ENCODE measurements around the gene CHST11. TPM values are rescaled to one million over a fixed set of nuclear protein-coding genes. Genes with fewer than 3 reads are reported as not detected.

The CHST11 gene
- total RNA-seq, 1 donor from 2014 or later = 1.2 TPM

DNA sequence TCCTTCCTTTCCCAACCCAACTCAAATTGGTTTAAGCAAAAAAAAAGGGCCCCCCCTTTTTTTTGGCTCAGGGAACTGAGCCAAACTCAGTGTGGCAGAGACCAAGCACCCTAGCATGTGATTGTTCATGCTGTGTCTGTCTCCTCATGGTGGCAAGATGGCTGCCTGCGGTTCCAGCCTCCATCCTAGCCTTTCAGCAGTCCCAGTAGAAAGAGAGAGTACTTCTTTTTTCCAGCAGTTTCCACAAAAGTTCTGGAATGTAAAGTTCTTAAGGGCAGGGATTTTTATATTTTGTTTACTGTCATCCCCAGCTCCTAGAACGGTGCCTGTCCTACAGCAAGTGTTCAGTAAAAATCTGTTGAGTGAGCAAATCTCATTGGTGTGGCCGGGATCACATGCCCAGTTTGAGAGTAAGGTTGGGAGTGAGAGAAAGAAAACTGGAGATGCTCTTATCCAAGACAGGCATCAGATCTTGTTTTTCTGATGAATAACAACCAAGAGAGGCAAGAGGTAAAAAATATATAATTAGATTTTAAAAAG lies 22.4 kb downstream of the CHST11 start:
- ATAC-seq = no peak
- no peak for DNase-seq (ENCODE audit: low spot score)

DNA sequence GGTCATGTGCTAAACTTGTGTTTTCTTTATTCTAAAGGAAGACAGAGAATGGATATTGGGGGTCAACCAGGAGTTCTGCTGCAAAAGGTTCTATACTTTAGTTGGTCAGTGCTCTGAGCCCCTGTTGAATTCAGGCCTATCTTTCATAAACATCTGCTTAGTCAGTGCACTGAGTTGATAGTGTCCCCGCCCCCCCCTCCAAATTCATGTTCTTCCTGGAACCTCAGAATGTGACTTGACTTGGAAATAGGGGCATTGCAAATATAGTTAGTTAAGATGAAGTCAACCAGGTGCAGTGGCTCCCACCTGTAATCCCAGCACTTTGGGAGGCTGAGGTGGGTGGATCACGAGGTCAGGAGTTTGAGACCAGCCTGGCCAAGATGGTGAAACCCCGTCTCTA lies 23.3 kb downstream of the CHST11 start:
- ATAC-seq = no peak

DNA sequence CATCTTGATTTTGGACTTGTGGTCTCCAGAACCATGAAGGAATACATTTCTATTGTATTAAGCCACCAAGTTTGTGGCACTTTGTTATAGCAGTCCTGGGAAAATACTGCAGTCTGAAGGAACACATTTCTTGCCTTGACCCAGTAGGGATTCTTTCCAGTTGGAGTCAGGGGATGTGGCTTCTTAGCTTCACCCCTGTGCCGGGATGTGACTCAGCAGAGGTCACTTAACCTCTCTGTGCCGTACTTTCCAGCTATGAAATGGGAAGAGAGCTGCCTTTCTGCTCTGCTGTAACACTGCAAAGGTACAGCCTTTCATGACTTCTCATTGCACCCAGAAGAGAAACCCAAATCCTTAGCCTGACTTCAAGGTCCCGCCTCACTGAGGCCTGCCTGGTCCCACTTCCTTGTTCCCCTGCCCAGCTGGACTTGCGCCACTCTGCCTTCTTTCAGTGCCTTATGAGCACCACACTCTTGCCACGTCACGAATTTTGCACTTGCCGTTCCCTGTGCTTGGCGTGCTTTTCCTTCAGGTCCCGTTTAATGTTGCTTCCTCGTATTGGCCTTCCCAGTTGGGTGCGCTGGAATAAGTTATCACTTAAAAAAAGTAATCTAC lies 24.2 kb downstream of the CHST11 start:
- DNase-seq (ENCODE audit: low spot score) (peak; percentile 51), ATAC-seq (peak; percentile 52)

More for the DNA sequence above, 23.3 kb downstream of the CHST11 start:
- no peak for DNase-seq (ENCODE audit: low spot score)

DNA sequence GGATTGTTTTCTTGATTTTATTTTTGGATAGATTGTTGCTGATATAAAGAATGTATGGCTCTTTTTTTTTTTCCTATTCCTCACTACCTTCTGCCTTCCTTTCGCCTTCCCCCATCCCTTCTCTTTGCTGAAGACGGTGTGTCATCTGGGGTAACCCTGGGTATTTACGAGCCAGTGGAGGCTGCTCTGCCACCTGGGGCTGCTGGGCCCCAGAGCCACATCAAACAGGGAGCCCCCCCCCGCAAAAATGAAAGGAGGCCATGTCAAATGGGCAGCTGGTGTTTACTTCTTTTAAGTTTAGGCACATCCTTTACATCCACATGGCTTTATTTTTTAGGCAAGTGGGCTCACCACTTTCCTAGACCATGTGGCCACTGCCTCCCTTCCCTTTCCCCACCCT lies 25.4 kb downstream of the CHST11 start:
- DNase-seq (ENCODE audit: low spot score) (no peak), ATAC-seq (no peak)

DNA sequence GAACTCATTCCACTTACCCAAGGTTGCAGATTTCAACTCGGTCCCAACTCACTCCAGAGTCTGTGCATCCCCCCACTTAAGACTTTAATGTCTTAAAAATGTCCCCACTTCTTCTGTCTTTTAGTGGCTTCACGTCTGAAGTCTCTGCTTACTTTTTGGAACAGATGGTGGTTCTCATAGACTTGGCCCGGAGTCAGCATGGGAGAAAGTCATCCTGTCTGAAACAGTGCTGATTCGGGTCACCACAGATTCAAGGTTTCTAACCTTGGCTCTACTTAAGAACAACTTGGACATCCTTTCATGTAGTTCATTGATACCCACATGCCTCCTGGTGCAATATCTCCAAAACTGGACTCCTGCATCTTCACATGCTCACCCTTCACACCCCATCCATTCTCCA lies 26.0 kb downstream of the CHST11 start:
- ATAC-seq = no peak
- DNase-seq (ENCODE audit: low spot score) = no peak

DNA sequence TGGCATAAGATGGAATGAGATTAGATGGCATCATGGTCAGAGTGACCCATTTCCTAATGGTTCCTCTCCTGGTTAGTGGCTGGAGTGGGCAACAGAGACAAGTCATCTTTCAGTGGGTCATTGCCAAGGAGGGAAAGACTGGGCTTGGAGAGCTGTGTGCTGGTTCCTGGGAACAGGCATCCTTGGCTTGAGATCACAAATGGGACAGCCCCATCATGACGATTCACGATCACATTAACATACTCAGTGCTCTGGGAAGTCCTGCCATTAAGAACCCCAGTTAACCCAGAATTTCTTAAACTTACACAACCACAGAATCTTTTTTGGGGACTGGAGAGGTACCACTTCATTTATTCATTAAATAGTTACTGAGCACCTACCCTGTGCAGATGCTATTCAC lies 27.3 kb downstream of the CHST11 start:
- ATAC-seq (no peak), DNase-seq (ENCODE audit: low spot score) (no peak)

DNA sequence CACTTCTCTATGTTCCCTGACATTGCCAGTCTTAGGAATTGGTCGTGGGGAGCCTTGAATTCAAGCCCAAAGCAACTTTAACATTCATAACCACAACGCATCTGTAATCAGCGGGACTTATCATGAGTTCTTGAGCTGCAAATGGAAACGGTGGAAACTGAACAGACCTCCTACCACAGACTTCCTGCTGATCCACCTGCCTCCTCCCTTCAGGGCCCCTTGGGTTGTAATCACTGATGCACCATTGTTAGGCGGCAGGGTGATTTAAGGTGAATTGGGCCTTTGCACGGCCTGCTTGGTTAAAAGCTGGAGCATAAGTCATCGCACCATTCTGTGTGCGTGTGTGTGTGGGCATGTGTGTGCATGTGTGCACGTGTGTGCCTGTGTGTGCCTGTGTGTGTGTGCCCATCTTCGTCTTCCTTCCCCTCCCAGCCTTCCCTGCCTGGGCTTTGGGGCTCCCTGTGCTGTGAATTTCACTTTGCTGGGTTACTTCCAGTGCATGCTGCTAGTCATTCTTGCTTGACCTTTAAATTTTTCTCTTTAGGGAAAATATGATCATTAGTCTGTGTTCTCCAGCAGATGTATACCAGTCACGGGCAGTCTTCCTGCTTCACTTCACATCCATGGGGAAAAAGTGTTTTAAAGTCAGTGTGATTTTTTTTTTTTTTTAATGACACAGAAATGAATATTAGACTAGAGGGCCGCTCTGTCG lies 29.1 kb downstream of the CHST11 start:
- DNase-seq (ENCODE audit: low spot score) = no peak
- no peak for ATAC-seq

DNA sequence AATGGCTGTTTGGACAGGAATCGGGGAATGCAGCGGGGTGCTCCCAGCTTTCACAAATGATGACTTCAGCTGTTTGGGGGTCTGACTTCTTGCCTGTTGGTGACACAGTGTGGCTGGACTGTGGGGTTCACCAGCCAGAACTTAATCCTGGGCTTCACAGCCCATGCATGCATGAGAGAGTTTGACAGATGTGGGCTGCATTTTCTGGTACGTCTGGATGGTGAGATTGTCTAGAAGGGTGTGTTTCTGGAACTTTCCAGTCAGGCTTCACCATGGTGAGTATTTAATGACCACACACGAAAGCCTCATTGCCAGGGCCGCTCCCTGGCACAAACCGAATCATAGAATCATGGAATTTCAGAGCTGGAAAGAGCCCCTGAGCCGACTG lies 29.6 kb downstream of the CHST11 start:
- DNase-seq (ENCODE audit: low spot score) = no peak
- no peak for ATAC-seq

DNA sequence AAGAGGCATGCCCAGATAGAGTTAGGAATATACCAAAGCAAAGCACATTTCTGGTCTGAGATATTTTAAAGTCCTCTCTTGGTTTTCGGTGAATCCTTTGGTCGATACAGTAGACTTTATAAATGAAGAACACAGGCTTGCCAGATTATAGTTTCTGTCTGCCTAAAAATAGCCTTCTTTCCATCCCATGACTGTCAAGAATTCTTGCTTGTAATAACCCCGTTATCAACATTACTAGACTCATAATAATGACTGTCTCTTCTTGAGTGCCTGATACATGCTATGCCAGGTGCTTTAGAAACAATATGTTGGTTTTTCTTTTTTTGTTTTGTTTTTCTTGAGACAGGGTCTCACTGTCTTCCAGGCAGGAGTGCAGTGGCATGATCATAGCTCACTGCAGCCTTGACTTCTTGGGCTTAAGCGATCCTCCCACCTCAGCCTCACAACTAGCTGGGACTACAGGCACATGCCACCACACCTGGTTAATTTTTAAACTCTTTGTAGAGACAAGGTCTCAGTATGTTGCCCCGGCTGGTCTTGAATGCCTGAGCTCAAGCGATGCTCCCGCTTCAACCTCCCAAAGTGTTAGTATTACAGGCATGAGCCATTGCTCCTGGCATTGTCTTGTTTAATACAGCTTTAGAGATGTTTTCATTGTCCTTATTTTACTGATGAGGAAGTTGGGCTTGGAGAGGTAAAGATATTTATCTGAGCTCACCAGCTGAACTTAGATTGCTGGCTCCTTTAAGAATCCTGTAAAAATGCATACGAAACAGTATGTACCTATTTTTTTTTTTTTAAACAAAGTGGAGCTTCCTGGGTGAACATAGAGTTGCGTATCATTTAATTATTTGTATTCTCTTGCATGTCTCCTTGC lies 30.4 kb downstream of the CHST11 start:
- ATAC-seq (no peak), DNase-seq (ENCODE audit: low spot score) (no peak)

DNA sequence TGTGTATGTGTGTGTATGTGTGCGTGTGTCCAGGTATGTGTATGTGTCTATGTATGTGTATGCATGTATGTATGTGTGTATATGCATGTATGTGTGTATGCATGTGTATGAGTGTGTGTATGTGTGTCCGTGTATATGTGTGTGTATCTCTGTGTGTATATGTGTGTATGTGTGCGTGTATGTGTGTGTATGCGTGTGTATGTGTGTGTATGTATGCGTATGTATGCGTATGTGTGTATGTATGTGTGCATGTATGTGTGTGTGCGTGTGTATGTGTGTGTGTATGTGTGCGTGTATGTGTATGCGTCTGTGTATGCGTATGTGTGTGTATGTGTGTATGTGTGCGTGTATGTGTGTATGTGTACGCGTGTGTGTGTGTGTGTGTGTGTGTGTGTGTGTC lies 31.6 kb downstream of the CHST11 start:
- no peak for ATAC-seq
- DNase-seq (ENCODE audit: low spot score) = no peak

DNA sequence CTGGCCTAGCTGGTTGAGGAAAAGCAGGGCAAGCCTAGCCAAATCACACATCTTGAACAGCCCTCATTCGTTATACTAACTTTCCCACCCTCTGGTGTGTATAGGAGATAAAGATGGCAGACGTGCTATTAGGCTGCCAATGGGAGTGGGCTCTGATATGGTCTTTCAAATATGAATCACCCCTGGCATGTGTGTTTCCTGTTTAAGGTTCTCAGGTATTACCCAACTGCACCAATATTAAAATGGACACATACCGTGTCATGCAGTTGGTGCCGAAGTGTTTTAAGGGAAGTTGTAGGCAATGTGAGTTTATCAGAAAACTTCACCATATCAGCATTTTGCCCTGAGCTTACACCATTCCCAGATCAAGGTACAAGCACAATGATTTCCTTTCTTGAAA lies 33.4 kb downstream of the CHST11 start:
- DNase-seq (ENCODE audit: low spot score) = no peak
- ATAC-seq = no peak

DNA sequence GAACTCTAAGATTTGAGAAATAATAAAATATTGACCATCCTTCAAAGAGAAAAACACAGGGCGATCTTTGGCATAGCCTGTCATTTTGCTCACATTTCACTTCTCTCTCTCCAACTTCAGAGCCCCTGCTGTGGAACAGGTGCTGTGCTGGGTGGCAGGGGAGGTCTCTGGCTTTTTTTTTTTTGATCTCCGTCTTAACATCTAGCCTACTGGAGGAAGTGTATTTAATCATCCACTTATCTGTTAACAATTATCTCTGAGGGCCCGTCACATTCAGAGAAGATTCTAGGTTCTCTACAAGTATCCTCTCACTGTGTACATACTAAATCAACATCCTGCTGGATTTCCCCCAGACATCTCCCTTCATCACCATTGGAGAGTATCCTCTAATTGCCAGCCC lies 34.1 kb downstream of the CHST11 start:
- no peak for ATAC-seq
- no peak for DNase-seq (ENCODE audit: low spot score)

DNA sequence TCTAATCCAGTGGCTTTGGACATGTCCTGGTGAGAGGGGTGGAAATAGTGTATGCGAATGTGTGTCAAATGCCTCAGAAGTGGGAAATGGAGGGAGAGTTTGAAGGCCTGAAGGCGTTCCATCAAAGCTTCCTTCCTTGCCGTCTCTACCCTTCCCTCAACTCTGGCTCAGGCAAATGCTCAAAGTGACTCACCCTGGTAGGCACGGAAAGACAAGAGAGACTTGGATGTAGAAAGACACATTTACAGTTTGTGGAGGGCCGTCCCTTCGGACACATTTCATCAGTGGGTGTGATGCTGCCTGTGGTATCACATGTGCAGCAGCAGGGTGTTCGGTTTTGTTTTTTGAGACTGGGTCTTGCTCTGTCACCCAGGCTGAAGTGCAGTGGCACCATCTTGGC lies 36.7 kb downstream of the CHST11 start:
- ATAC-seq (no peak), DNase-seq (ENCODE audit: low spot score) (no peak)

DNA sequence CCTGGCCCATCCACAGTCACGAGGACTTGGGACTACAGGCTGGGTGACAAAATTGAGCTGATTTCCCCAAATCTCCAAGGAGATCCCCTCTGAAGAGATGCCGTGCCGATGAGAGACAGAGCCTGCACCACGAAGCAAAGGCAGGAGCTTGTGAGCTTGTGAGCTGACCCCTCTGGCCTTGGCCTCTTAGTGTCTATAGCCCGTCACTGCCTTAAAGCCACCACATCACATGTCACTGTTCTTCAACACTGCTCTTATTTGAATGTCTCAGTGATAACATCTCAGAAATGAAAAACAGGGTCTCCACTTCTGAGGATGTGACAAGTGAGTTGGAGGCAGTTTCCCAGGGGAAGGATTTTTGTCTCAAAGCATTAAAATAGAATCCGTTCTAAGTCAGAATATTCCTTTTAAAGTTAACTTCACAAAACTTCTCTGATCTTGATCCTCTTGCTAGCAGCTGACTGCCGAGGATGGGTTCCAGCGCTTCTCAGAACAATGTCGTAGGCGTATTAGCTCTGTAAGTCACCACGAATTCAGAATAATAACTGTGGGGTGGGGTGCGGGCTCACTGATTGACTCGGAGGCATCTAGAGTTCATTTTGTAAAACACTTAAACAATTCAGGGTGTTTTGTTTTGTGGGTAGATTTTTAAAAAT lies 37.5 kb downstream of the CHST11 start:
- no peak for DNase-seq (ENCODE audit: low spot score)
- ATAC-seq = no peak

DNA sequence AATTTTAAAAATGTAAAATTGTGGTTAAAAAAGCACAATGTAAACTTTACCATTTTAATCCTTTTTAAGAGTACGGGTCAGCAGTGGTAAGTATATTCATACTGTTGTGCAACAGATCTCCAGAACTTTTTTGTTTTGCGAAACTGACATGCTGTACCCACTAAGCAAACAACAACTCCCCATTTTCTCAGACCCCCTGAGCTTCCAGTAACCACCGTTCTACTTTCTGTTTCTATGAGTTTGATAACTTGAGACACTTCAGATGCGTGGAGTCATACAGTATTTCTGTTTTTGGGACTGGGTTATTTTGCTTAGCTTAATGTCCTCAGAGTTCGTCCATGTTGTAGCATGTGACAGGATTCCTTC lies 38.0 kb downstream of the CHST11 start:
- DNase-seq (ENCODE audit: low spot score) (no peak), ATAC-seq (no peak)

DNA sequence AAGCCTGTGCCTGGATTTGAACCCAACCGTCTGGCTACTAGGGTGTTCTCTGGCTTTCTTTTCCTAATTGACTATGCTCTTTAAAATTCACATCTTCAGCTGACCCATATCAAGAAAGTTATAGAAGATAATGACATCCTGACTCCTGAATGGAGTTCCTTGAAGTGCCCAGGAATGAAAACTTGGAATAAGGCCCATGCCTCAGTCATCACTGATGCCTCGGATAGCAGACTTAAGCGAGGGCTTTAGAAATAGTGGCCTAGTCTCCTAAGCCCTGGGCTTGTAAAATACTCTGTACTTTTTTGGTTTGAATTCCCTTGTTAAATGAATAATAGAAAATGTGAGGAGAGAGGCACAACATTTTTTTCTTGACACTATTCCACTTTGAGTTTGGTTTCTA lies 39.0 kb downstream of the CHST11 start:
- DNase-seq (ENCODE audit: low spot score) (no peak), ATAC-seq (no peak)

DNA sequence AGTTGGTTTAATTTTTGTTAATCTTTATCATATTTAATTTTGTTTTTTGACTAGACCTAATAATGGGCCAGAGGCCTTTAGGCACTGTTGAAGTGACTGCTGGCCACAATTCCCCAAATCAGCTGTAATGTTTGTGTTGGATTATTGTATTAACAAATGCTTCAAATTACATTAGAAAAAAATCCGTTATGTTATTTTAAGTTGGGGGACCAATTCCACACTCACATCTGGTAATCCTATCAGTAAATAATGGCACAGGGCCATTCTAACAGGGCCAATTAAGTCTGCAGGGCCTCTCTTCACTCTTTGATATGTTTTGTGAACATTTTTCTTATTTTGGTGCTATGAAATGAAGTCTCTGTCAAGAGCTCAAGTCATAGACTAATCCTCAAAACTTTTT lies 39.6 kb downstream of the CHST11 start:
- DNase-seq (ENCODE audit: low spot score) (no peak), ATAC-seq (no peak)

DNA sequence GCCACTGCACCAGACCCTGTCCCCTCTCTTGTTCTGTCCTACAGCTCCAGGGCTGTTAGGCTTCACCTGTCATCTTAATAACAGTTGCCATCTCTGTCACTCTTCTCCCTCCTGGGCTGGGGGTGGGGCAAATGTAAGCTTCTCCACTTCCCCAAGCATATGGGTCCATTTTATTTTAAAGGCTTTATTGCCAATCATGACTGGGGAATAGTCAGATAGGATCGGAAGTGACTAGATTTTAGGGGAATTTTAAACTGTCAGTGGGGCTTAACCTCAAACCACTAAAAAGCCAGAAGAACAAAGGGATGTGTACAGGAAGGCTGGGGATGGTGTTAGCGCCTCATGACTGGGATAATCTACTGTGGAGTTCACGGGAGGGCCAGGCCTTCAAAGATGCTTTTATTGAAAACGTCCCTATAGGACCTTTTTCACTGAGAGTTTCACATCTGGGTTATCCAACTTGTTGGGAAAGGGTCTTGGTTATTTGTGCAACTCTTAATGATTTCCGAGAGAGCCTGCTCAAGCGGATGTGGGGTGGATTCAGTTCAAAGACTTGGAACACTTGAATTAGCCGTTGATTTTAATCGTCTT lies 41.6 kb downstream of the CHST11 start:
- DNase-seq (ENCODE audit: low spot score) (no peak), ATAC-seq (no peak)

DNA sequence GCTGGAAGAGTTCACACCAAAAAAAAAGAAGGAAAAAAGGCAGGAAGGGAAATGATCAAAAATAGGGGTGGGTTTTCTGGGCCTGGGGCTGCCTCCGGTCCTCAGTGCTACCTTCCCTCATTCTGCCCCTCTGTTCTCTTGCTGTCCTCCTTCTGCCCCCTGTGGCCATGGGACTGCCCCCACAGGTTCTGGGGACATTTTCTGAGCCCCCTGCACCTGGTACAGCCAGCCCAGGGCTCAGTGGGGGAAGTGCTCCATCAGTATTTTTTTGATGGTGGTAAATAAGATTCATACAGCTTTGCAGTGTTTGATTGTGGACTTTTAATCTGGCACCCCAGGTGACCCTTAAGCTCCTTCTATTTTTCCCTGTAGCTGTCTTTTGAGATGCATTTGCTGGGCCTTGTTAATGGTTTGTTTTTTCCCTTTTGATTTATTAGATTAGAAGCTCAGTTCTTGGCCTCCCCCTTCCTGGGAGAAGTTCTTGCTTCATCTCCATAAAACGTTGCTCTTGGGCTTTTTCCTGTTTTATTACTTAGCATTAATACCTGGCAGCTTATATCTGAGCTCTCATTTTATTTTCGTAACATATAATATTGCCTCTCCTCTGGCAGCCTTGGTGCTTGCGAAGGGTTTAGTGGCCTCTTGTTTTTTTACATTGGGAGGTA lies 43.1 kb downstream of the CHST11 start:
- DNase-seq (ENCODE audit: low spot score) (no peak), ATAC-seq (no peak)

DNA sequence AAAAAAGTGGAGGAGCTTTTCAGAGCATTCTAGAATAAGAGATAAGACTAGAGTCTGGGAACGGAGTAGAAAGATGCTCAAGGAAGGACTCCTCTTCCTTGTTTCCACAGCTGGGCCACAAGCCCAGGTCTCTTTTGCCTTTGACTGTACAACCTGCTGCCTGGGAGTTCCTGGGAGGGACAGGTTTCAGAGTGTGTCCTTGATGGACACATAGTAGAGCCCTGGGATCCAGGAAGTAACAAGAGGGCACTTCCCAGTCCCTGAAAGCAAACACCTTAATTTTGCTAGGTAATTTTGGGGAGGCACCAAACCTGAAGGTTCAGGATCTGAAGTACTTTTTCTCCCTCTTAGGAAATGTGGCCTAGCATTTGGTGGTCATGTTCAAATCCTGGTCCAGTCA lies 44.4 kb downstream of the CHST11 start:
- DNase-seq (ENCODE audit: low spot score) (no peak), ATAC-seq (no peak)

Measured in left lobe of liver (tissue), 2 donors.